ENCODE data around the gene SORCS2.

Gene SORCS2

DNA sequence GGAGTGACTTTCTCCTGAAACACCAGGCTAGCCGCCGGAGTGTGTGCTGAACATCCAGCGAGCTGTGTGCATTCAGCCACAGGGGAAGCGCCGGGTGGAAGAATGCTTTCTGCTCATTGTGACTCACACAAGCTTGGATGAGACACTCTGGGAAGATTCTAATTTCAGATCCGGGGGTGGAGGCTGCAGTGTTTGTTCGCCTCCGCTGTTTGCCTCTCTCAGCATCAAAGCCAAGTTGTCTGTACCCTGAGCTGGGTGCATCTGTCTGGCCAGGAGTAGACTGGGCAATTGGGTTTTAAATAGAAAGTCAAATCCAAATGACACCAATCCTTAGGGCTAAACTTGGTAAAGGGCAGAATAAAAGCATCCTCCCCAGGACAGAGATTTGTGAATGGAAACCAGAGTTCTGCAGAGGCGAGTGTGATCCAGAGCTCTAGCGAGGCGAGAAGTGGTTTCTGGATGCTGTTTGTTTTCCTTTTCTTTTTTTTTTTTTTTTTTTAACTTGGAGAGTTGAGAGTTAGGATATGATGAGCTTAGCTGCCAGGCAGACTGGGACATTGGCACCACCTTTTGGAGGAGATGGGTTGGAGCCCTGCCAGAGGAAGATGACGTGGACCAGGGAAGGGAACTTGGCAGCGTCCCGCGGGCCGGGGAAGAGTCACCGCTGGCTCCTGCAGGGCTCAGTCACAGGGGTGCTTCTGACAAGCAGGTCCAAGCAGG, 438.4 kb downstream of the SORCS2 start:
- peak; percentile 69 for DNase-seq

GRCh38 chr4:7631288-7632014, 439.1 kb downstream of the SORCS2 start:
- DNase-seq: no peak

GRCh38 chr4:7632341-7632740, 440.0 kb downstream of the SORCS2 start:
- DNase-seq: no peak

DNA sequence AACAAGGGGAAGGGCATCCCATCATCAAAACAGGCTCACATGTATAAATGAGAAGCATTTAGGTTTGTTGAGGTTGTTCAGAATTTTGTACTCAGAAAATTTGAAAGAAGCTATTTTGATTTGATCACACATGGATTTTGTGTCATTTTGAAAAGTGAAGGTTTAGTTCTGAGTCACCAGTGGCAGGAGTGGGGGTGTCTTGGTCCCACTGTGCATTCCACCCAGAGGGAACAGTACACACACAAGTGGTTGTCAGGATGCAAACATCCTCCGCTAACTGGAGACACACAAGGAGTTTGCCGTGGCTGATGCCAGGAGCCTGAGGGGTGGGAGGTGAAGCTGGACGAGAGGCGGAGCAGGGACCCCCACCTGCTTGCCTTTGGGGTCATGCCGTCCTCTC, 440.6 kb downstream of the SORCS2 start:
- no peak for DNase-seq

DNA sequence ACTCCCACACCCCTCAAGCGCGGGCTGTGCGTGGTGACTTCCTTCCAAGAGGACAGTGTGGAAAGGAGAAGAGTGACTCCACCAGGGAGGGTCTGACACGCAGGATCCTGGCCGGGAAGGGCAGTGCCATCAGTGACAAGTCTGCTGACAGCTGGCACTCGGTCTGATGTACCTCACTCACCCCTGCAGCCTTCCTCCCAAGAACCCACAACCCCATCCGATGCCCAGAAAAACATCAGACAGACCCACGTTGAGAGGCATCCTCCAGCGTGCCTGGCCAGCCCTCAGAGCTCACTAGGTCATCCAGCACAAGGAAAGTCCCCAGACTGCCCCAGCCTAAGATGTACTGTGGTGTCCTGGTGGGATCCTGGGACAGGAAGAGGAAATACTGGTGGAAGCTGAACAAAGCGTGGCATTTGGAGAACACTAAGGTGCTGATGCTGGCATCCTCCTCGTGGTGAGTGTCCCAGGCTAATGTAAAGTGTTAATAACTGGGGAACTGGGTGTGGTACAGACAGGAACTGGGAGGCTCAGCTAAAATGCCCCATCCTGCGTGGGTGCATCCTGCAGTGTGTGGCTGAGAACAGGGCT, 442.4 kb downstream of the SORCS2 start:
- DNase-seq: no peak

- DNase-seq: no peak
These were observed 443.3 kb downstream of the SORCS2 start for GRCh38 chr4:7635445-7636239.

- no peak for DNase-seq
These were observed 443.8 kb downstream of the SORCS2 start for GRCh38 chr4:7636240-7636508.

- no peak for DNase-seq
These were observed 444.8 kb downstream of the SORCS2 start for GRCh38 chr4:7637139-7637538.

DNA sequence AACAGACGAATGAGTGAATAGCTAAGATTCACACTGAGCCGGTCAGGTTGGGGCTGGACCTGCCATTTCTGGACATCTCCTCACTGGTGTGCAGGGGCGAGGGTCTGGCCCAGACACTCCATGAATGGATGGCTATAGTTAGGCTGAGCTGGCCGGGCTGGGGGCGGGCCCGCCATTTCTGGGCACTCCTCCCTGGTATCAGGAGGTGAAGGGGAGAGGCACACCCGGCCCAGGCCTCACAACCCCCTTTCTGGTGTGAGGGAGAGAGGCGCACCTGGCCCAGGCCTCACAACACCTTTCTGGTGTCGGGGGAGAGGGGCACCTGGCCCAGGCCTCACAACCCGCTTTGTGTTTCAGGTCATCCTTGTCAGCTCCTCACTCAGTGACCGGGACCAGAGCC, 445.6 kb downstream of the SORCS2 start:
- no peak for DNase-seq

- no peak for DNase-seq
These were observed 446.2 kb downstream of the SORCS2 start for GRCh38 chr4:7638489-7638888.

DNA sequence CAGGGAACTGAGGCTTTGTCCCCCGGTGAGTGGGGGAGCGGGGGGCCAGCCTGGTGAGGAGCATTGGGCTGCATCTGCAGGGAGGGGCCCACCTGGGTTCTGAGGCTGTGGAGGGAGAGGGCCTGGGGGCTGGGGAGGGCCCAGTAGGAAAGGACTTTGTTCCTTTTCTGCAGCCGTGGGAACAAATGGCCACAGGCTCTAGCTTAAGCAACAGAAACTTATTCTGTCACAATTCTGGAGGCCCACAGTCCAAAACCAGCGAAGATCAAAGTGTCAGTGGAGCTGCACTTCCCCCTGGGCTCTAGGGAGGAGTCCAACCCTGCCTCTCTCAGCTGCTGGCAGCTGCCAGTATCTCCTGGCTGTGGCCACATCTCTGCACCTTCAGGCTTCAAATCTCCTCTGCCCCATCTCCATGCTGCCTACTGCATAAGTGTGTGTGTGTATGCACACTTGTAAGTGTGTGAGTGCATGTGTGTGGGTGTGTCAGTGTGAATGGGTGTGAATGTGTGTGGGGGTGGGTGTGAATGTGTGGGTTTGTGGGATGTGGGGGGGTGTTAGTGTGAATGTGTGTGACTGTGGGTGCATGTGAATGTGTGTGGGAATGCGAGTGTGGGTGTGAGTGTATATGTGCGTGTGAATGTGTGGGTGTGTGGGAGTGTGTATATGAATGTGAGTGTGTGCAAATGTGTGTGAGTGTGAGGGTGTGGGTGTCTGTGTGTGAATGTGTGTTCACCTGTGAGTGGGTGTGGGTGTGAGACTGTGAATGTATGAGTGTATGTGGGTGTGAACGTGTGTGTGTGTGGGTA, 446.8 kb downstream of the SORCS2 start:
- DNase-seq: no peak

- DNase-seq: no peak
These were observed 447.8 kb downstream of the SORCS2 start for GRCh38 chr4:7640136-7640535.

GRCh38 chr4:7641712-7642111, 449.4 kb downstream of the SORCS2 start:
- no peak for DNase-seq

DNA sequence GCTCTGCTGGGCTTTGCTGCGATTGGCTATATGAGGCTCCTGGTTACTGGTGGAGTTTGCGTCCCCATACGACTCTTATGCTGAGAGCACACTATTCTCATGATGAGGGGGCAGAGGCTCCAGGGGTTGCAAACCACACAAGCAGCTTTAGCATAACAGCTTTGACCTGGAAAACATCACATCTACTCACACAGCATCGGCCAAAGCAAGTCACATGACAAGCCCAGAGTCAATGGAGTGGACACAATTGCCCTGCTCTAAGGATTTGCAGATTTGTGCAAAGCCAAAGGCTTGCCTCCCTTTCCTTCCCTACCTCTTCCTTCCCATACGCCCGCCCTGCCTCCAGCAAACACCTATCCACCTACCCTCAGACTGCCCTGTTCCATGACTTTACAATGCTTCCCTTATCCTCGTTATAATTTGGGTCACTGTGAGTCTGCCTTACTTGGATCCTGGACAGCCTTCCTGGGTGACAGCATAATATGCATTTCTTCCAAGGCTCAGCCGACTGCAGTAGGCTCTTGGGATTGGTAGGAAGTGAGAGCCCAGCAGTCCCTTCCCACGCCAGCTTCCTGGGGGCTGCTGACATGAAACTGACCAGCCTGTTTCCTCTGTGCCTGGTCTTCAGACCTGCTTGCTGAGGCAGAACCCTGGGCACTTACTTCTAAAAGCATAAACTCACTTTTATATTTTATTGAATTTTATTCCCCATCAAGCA, 450.6 kb downstream of the SORCS2 start:
- no peak for DNase-seq

- DNase-seq: no peak
These were observed 452.8 kb downstream of the SORCS2 start for GRCh38 chr4:7645158-7645557.

GRCh38 chr4:7645956-7646355, 453.6 kb downstream of the SORCS2 start:
- no peak for DNase-seq

GRCh38 chr4:7646384-7647061, 454.2 kb downstream of the SORCS2 start:
- DNase-seq: no peak

- no peak for DNase-seq
These were observed 454.8 kb downstream of the SORCS2 start for GRCh38 chr4:7647186-7647585.

DNA sequence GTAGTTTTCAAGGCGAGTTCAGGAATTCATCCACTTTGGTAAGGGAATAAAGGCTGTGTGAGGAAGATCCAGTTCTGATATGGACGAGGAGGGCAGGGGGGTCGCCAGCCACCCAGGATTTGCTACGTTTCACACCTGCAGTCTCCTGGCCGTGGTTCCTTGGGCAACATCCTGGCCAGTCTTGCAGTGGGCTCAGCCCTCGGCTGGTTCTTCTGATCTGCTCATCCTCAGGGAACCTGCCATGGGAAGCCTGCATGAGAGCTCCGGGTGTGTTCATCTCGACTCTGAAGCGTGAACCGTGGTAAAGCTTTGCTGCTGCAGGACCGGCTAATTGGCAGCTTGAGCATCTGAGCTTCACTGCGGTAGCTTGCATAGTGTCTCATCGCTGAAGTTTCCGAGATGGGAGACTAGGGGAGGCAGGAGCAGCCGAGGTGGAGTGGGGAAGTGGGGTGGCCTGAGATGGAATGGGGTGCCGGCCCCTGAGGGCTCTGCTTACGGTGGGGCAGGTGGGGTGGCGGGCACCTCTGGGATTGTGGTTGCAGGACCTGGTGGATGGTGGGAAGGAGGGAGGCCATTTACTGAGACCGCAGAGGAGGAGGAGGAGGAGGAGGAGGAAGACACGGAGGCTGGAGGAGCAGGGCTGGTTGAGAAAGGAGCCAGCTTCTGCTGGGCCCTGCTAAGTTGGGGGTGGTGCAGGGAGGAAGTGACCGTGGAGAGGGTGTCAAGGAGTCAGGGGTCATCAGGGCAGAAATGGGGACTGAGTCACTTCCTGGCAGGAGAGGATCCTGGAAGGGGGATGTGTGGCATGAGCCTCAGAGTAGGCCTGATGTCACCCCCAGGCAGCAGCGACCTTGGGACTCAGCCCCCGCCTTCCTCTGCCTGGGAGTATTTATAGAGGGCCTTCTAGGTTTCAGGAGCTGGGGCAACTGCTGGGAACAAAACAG, 455.5 kb downstream of the SORCS2 start:
- no peak for DNase-seq

Data from left hindlimb (tissue), 1 donor.